PFSK-1 (cell line): ENCODE results near the gene ELMO1.

ENCODE experiments used
- FOXP2 ChIP-seq: optimal IDR thresholded peaks from 2 replicates; pipeline ENCODE3; 2011; ENCODE audit warnings: borderline replicate concordance, control low read depth, inconsistent platforms; ENCODE audit not compliant: insufficient read depth; ENCODE audit errors: extremely low read length, extremely low read depth
- POLR2AphosphoS5 ChIP-seq: IDR thresholded peaks from 2 replicates; pipeline ENCODE4 v1.6.1; 2012; ENCODE audit warnings: low read depth, mild to moderate bottlenecking, control low read depth, low read length, moderate library complexity
- REST ChIP-seq, 2 experiments: IDR thresholded peaks; 2 replicates each; pipeline versions ENCODE4 v1.6.1 to v1.8.0; 2011 to 2012; ENCODE audit warnings: low read depth in 2 of 2, low read length in 2 of 2, control low read depth in 1 of 2, inconsistent platforms in 1 of 2, mild to moderate bottlenecking in 1 of 2, moderate library complexity in 1 of 2; ENCODE audit not compliant: insufficient read depth in 1 of 2
- SIN3A ChIP-seq: IDR thresholded peaks from 2 replicates; pipeline ENCODE4 v1.6.1; 2012; ENCODE audit warnings: mild to moderate bottlenecking, low read length, moderate library complexity, borderline replicate concordance; ENCODE audit not compliant: insufficient read depth
- TAF1 ChIP-seq: IDR thresholded peaks from 2 replicates; pipeline ENCODE4 v1.6.1; 2012; ENCODE audit warnings: low read length, control low read depth, borderline replicate concordance; ENCODE audit not compliant: insufficient read depth

The ELMO1 gene

GRCh38 chr7:37356911-37357636 is 91.6 kb downstream of the ELMO1 start:
- TF ChIP-seq POLR2AphosphoS5 = no peak
- TF ChIP-seq TAF1 = no peak
- no peak for TF ChIP-seq SIN3A
- TF ChIP-seq FOXP2 = no peak
- TF ChIP-seq REST (IDR thresholded peaks at IDR 0.05; ENCODE audit: insufficient read depth in 1 of 2, low read depth in 2 of 2, low read length in 2 of 2) = no peak

- no peak for TF ChIP-seq REST (IDR thresholded peaks at IDR 0.05; ENCODE audit: insufficient read depth in 1 of 2, low read depth in 2 of 2, low read length in 2 of 2)
- TF ChIP-seq TAF1 = no peak
These were observed 94.0 kb downstream of the ELMO1 start for GRCh38 chr7:37354656-37355131.

GRCh38 chr7:37353949-37354655 is 94.6 kb downstream of the ELMO1 start:
- TF ChIP-seq FOXP2 = no peak
- no peak for TF ChIP-seq SIN3A
- no peak for TF ChIP-seq TAF1
- no peak for TF ChIP-seq POLR2AphosphoS5
- TF ChIP-seq REST (IDR thresholded peaks at IDR 0.05; ENCODE audit: insufficient read depth in 1 of 2, low read depth in 2 of 2, low read length in 2 of 2) = no peak

GRCh38 chr7:37352974-37353948 is 95.4 kb downstream of the ELMO1 start:
- TF ChIP-seq SIN3A (no peak), TAF1 (no peak), POLR2AphosphoS5 (no peak), REST (IDR thresholded peaks at IDR 0.05; ENCODE audit: insufficient read depth in 1 of 2, low read depth in 2 of 2, low read length in 2 of 2) (no peak), FOXP2 (no peak)
